ENCODE data around the gene PLCG2.
A peak's percentile ranks its signal among the peaks of the same experiment; 100 is the strongest.
"Not testable (repeated sequence)": the region's sequence is repeated elsewhere in the genome, so short reads cannot be mapped to it uniquely, and the experiment has no call there.

Gene PLCG2

DNA sequence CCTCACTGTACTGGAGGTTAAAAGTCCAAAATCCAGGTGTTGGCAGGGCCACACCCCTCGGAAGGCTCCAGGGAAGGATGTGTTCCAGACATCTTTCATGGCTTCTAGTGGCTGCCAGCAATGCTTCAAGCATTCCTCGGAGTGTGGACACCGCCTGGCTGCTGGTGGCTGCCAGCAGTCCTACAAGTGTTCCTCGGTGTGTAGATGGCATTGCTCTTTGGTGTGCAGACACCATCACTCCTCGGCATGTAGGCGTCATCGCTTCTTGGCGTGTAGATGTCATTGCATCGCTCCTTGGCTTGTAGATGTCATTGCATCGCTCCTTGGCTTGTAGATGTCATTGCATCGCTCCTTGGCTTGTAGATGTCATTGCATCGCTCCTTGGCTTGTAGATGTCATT is 98.4 kb downstream of the PLCG2 start:
- DNase-seq (ENCODE audit: low read depth in 2 of 2), result not testable (repeated sequence)

GRCh38 chr16:81878529-81878928 is 99.4 kb downstream of the PLCG2 start:
- no peak for DNase-seq (ENCODE audit: low read depth in 2 of 2)

- no peak for DNase-seq (ENCODE audit: low read depth in 2 of 2)
Observed at GRCh38 chr16:81879625-81880024, 100.5 kb downstream of the PLCG2 start.

GRCh38 chr16:81880816-81881215 is 101.7 kb downstream of the PLCG2 start:
- no peak for DNase-seq (ENCODE audit: low read depth in 2 of 2)

- no peak for DNase-seq (ENCODE audit: low read depth in 2 of 2)
Observed at GRCh38 chr16:81881228-81881627, 102.1 kb downstream of the PLCG2 start.

- no peak for DNase-seq (ENCODE audit: low read depth in 2 of 2)
Observed at GRCh38 chr16:81882559-81882958, 103.5 kb downstream of the PLCG2 start.

GRCh38 chr16:81883235-81883634 is 104.1 kb downstream of the PLCG2 start:
- DNase-seq (ENCODE audit: low read depth in 2 of 2), result no peak

GRCh38 chr16:81885976-81886586 is 107.0 kb downstream of the PLCG2 start:
- peak in 1 of 2 experiments; percentile 9 for DNase-seq (ENCODE audit: low read depth in 2 of 2)

DNA sequence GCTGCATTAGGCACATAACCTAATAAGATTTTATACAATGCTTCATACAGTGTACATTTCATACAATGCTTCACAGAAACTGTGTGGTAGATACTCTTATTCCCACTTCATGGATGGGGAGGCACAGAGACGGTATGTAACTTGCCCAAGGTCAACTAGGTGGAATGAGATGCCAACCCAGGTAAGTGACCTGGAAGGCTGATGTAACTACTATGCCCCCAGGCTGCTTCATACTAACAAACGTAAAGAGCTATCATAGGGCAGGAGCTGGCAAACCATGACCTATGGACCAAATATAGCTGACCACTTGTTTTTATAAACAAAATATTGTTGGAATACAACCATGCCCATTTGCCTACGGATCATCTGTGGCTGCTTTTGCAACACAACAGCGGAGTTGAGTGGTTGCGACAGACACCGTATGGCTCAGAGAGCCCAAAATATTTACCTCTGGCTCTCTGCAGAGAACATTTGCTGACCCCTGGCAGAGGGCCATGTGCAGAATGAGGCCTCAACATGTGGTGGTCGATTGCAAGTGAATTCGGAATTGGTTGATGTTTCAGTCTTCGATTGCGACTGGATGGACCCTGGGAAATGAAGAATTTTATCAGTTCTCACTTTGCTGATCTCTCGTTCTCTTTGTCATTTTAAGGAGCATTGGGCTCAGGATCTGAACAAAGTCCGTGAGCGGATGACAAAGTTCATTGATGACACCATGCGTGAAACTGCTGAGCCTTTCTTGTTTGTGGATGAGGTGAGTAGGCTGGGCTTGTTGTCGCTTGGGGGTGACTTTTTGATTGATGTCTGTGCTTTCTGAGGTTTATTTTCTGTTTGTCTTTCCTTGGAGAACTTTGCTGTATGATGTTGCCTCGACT is 109.7 kb downstream of the PLCG2 start:
- DNase-seq (ENCODE audit: low read depth in 2 of 2), result no peak

- DNase-seq (ENCODE audit: low read depth in 2 of 2), result no peak
Observed at GRCh38 chr16:81891736-81892364, 112.8 kb downstream of the PLCG2 start.

GRCh38 chr16:81894592-81894991 is 115.5 kb downstream of the PLCG2 start:
- DNase-seq (ENCODE audit: low read depth in 2 of 2), result no peak

- no peak for DNase-seq (ENCODE audit: low read depth in 2 of 2)
Observed at GRCh38 chr16:81896902-81897301, 117.8 kb downstream of the PLCG2 start.

DNA sequence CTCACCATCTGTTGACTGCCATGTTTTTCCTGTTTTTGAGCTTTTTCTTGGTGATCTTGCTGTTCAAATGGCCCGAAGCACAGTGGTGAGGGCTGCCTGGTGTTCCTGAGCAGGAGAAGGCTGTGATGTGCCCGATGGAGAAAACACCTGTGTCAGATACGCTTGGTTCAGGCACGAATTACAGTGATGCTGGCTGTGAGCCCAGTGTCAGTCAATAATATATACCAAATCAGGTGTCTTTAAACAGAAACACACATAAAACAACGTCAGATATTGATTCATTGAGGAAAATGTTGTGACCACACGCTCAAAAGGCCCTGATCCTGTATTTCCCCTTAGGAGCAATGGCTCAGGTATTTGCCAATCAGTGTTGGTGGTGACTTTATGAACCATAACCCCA is 120.5 kb downstream of the PLCG2 start:
- DNase-seq (ENCODE audit: low read depth in 2 of 2), result no peak

GRCh38 chr16:81900014-81900413 is 120.9 kb downstream of the PLCG2 start:
- no peak for DNase-seq (ENCODE audit: low read depth in 2 of 2)

DNA sequence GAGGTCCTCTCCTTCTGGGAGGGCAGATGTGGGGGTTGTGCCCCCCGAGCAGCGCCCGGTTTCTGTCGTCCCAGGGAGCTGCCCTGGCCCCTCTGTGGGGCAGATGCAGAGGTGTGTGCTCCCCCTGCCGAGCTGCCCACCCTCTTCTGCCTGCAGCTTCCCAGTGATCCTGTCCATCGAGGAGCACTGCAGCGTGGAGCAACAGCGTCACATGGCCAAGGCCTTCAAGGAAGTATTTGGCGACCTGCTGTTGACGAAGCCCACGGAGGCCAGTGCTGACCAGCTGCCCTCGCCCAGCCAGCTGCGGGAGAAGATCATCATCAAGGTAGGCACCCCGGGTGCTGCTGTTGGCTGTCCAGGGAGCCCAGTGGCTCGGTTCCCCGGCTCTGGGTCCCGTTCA is 121.4 kb downstream of the PLCG2 start:
- no peak for DNase-seq (ENCODE audit: low read depth in 2 of 2)

DNA sequence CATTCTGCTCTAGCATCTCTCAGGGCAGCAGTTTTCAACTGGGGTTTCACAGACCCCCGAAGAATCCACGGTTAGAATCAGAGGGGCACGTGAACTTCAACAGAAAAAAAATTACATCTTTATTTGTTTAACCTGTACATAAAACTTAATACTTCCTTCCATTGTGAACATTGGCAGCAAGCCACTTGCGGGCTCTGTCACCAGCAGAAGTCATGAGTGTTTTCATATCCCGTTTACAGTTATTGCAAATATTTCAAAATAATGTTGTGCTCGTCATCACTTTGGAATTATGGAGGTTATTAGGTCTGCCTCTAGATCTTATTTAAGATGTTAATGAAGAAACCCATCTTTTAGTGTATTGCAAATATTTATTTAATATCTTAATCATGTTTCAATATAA is 122.4 kb downstream of the PLCG2 start:
- no peak for DNase-seq (ENCODE audit: low read depth in 2 of 2)

DNA sequence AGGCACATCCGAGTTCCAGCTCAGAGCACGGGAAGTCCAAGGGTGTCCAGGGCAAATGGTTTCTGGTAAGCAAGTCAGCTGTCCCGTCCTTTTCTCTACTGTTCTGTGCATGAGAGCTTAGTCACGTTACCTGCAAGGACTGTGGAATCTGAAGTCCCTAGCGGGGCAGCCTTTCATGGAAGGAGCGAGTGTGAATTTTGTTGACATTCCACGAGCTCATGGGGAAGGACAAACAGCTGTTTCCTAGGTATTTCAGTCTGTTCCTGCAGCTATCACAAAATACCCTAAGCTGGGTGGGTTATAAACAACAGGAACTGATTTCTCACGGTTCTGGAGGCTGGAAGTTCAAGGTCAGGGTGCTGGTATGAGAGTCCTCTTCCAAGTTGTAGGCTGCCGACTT is 122.9 kb downstream of the PLCG2 start:
- no peak for DNase-seq (ENCODE audit: low read depth in 2 of 2)

DNA sequence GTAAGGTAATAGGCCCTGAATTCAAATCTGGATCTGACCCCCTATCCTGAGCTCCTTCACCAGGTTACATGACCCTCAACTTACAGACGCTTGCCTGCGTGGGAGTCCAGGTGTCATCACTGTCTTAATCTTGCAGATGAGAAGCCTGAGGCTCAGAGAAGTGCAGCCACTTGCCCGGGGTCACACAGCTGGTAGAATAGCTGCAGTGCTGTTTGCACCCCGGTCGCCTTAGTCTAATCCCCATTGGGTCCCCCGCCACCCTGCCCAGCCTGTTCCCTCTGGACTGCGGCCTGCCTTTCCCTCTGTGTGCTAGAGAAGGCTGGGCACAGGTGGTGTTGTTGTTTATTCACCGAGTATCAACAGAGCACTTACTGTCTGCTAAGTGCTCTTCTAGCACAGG is 125.2 kb downstream of the PLCG2 start:
- no peak for DNase-seq (ENCODE audit: low read depth in 2 of 2)

DNA sequence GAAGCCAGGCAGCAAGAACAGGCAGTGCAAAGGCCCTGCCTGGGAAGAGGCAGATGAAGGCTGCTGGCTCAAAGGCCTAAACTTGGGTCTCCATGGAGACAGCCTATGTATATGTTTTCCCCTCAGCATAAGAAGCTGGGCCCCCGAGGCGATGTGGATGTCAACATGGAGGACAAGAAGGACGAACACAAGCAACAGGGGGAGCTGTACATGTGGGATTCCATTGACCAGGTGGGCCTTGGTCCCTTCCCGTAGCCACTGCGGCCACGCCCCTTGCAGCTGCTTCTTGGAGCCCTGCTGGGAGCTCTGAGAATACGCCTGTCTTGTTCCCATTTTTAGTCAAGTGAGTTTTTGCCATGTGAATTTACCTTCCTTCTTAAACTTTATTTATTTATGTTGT is 126.2 kb downstream of the PLCG2 start:
- DNase-seq (ENCODE audit: low read depth in 2 of 2), result no peak

- DNase-seq (ENCODE audit: low read depth in 2 of 2), result no peak
Observed at GRCh38 chr16:81907681-81908080, 128.6 kb downstream of the PLCG2 start.

DNA sequence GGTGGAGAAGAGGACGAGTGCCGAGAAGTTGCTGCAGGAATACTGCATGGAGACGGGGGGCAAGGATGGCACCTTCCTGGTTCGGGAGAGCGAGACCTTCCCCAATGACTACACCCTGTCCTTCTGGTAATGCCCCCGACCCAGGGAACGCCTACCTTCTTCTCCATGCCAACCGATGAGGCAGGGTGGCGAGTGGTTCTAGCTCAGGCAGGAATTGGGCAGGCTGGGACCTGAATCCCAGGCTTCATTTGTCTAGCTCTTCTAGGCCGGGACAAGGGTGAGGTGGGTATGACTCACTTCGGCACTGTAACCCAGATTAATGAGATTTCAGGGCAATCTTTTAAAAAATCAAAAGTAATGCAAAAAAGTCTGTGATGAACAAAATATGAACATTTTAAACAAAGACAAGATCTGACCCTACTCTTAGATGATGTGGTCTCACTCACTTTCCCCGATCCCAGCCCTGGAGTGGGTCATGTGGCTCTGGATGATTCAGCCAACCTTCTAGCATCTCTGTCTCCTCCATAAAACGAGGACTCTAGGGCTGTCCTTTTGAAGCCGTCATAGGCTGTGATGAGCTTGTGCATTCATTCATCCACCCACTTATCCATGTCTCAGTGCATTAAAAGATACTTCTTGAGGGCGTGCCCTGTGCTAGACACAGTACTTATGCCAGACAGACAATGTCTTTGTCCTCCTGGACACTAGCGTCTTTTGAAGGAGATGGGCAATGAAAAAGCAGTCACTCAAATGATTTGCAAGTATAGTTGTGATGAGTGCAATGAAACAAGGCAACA is 129.6 kb downstream of the PLCG2 start:
- no peak for DNase-seq (ENCODE audit: low read depth in 2 of 2)

- no peak for DNase-seq (ENCODE audit: low read depth in 2 of 2)
Observed at GRCh38 chr16:81910366-81910885, 131.3 kb downstream of the PLCG2 start.
